ENCODE results near the gene NOS1AP.
"Not testable (repeated sequence)": the region's sequence is repeated elsewhere in the genome, so short reads cannot be mapped to it uniquely, and the experiment has no call there.

The NOS1AP gene

DNA sequence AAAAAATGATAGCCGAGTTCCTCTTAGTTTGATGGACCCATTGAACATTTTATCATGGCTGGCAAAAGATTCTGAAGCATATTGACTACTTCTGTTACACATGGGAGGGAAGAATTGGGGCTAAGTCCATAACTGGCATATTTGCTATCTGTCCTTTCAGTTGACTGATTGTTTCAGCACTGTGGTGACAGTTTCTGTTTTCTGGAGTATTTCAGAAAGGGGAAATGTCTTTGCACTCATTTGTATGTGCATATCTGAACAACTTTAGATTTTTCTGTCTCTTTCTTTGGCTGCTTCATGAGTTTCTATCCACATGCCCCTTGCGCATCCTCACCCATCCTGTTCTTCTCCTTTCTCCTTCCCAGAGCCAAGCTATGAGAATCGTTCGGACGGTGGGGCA lies 274.0 kb downstream of the NOS1AP start:
- no peak for DNase-seq

DNA sequence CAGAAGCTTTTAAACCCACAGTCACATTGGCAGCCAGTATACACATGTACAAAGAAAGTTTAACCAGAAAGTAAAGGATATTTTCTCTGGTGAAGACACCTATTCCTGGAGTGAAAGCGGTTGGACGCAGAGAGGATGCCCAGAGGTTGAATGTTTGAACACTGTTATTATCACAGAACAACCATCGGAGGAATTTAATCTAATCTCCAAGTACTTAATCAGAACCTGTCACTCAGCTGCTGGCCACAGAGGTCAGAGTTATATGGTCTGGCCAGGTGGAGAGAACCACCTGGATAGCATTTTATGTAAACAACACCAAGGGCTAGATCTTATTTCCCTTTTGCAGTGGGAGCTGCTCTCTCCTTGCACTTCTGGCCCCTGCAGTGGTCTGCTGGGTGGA lies 277.8 kb downstream of the NOS1AP start:
- DNase-seq: no peak

DNA sequence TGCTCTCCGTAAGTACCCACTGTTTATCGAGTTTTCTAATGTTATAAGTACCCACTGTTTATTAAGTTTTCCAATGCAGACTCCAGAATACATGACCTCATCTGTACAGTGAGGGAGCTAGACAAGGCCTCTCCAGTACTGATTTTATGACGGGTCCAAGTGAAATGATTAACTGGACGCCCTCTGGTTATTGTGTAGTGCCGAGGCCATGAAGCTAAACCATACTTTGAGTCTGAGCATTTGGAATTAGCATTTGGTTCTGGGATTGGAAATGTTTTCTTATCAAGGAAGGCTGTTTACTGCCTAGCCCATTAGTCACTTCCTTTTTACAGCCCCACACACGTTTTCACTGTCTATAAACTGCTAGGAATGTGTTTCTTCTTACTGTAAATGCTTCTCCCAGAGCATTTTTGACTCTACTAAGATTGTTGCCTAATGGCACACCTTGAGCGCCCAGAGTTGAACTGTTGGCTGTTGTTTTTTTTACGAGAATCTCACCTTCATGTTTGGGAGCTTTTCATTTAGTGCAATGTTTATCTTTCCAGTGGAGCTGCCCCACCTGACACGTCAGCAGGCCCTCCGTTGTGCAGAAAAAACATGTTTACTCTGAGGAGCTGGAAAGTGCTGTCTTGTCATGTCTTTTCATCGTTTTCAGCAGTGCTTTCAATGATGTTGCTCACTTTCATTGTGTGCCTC lies 280.3 kb downstream of the NOS1AP start:
- DNase-seq: peak; percentile 70

DNA sequence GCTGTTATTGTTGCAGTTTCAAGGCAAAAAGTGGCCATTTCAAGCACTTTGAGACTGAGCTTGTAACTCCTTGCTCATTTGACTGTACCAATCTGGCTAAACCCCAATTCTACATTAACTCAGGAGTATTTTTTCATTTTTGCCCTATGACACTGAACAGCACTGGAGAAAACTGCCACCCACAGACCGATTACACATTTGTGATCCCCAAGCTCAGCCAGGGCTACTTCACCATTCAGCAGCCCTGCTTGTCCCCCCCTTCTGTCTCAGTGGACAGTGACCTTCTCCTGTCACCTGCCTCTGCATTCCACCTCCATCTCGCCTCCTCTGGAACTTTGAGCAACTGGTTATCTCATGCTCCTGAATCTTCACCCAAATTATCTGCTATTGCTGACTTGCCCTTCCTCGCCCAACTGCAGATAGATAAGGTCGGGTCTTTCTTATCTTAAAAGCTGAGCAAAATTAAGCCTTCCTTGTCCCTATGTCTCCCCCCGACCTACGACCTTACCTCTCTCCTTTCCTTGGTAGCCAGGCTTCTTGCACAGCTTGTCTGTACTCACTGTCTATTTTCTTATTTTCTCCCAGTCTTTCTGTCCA lies 281.9 kb downstream of the NOS1AP start:
- DNase-seq: no peak

DNA sequence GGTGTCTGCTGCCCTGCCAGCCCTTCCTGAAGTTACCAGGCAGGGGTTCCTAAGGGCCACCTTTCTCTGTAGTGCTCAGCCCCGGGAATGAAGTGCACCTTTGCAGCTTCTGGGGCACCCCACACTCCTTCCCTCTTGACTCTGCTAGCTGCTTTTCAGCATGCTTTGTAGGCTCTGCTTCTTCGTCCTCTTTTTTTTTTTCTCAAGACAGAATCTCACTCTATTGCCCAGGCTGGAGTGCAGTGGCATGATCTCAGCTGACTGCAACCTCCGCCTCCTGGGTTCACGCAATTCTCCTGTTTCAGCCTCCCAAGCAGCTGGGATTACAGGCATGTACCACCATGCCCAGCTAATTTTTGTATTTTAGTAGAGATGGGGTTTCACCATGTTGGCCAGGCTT lies 282.4 kb downstream of the NOS1AP start:
- not testable (repeated sequence) for DNase-seq

DNA sequence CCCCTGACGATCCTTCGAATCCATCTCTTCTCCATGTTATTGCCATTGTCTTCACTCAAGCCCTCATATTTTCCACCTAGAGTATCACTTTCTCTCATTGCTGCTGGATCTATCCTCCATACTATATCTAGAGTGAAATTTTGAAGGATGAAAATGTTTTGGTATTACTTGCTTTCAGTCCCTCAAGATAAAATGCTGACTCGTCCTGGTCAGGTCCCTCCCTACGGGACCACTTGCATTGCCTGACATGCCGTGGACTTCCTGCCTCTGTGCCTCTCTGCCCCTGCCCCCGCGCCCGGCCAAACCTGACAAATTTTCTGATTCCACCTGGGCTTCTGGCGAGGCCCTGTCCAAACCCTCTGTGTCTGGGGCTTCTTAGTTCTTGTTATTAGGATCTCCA lies 283.6 kb downstream of the NOS1AP start:
- no peak for DNase-seq

DNA sequence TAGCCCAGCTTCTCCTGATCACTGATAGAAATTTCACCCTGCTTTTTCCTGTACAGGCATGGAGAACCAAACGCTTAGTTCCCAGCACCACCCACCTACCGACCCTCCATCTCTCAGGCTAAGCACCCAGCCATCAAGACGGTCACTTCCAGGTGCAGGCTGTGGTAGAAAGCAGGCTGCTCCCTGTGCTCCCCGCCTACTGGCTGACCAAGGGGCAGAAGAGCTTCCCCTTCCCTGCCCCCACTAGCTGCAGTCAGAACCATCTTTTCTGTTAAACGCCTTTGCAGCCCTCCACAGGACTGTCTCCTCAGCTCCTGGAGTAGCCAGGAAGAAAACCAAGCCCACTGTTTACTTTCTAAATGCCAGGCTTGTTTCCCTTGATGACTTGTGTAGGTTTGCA lies 284.2 kb downstream of the NOS1AP start:
- no peak for DNase-seq

DNA sequence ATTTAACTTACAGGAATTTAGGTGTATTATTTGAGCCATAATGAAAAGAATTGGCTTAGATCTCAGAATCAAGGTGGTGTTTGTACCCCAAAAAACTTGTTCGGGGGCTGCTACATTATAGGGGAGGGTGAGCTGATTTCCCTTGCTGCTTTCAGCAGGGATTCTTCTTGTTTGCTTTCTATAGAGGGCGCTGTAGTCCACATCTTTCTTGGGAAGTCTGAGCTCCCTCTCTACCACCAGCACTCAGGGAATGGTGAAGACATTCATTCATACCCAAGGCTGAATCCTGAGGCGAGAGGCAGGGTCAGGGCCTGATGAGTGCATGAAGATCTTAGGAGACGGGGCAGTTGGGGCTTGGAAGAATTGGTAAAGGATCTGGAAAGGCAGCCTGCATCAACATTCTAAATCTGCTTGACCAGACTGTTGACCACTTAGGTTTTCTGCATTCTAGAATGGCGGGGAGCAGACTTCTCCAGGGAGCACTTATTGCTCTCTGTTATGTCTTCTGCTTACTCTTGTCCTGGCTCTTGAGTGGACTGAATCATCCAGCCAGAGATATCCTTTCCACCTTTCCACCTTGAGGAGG lies 288.3 kb downstream of the NOS1AP start:
- DNase-seq: peak; percentile 17

DNA sequence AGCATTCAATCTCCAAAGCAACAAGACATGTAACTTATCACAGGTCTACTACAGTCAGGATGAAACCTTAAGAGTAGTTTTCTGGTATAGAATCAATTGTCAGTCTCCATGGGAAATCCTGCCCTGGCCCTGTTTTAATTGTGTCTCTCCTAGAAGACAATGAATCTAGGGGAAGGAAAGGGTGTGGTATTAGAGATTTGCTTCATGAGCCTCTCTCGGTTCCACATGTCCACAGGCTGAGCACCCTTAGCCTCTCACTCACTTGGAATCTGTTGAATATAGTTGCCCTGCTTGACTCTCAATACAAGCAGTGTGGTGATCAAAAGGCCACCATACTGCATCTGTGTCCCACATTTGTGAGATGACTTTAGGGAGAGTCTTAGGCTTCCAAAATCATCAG lies 289.4 kb downstream of the NOS1AP start:
- no peak for DNase-seq

DNA sequence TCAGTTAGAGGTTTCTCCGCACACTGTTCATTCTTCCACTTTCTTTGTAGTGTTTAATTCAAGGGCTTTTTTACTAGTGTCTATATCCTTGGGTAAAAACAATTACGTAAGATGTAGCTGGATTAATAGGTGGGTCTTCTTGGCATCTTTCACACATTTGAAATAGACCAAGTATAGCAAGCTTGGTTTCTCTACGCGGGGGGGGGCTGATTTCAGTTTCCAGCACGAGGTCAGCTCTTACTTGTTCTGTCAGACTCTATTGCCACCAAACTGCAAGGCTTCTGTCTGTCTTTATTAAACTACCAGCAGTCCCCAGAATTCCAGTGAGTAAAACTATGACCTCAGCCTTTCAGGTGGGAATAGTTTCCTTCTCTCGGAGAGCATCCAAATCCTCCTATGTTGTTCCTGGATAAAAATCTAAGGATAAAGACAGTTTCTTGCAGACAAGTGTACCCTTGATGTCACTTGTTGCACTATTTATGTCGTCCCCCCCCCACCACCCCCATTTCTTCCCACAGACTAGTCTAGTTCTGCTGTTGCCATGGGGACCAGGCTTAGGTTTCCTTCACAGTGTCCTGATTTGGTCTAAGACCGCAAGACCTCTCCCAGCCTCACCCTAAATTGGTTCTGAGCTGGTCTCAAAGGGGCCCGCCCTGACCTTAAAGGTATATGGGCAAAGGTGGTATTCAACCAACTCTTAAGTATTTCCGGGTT lies 290.2 kb downstream of the NOS1AP start:
- DNase-seq: no peak

DNA sequence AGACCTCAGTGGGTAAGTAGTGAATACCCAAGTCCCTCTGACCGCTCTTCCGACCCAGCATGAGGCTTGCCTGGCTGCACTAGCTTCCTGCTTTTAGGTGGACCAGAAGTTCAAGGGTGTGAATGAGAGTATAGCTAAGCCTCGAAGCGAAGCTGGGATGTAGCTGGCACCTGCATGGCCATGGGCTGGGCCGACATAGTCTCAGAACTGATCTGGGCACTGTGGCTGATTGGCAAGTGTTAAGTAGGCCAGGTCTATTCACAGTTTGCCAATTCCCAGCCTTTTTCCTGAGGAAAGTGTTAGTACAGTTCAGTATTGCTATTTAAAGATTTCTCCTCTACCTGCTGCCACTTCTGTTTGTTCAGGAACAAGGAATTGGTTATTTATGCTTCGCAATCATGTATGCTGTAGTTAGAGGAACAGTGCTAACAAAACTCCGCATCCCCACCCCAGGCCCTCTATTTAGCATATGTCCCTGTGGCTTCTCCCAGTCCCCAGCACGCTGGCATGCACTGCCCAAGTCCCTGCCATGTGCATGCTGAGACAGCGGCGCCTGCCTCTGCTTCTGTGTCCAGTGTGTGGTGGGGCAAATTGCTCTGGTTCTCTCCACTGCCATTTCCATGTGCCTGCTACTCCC lies 290.9 kb downstream of the NOS1AP start:
- DNase-seq: no peak

DNA sequence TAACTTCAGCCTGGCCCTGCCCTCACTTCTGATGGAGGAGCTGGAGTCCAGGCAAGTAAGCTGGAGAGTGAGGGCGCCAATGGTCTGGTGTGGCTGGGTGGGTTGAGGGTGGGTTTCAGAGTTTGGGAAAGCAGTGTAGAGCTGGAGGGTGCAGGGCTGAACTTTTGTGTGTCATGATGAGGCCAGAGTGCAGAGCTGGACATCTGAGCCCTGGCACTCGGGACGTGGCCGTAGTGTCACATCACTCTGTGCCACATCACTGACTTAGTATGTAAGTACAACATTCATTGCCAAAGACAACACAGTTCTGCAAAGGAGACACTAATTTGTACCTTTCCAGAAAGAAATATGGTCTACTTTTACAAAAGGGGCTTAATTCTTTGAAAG lies 291.4 kb downstream of the NOS1AP start:
- no peak for DNase-seq

DNA sequence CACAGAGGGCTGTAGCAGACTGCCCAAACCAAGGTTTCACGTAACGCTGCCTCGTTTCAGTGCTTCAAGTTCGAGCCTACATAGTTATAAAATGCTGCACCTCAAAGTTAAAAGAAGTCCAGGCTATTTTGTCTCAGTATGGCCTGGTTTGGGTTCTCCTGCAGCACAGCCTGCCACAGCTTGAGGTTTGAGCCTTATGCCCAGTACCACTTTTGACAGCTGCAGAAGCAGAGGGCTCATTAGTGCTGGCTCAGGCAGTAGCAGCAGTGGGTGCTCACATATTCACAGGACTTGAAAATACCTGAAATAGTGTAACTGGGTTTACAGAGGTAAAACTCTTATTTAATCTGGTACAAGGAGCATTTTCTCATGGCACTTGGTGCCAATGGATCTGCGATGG lies 291.9 kb downstream of the NOS1AP start:
- no peak for DNase-seq

DNA sequence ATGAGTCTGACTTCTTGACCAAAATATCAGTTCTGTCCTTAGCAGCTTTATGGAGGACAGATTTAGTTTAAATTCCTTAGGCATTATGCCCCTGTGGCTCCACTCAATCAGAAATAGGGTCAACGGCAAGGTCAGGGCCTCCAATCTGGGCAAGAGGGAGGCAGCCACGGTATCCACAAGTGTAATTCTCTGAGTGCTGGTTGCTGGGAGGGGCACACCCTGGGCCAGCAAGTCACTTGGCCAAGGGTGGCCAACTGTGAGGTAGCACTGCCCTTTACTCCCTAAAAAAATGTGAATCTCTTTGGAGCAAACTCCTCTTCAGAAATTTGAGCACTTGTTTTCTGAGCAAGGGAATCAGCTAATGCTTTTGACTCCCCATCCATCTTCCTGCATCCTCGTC lies 294.3 kb downstream of the NOS1AP start:
- no peak for DNase-seq

DNA sequence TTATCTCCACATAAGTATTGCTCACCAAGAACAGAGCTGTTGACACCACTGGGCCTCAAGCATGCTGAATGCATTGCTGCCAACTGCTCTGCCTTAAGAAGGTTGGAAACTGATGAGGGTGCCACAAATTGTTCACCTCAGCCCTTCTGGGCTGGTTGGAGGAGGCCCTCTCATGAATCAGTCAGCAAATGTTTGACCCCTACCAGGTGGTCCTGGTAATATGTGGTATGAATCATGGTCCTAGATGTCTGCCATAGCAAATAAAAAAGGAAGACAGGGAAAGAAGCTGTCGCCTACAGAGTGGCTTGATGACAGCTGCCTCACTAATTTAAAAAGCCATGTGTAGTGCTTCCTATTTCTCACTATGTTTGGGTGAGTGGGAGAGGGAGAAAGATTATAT lies 295.0 kb downstream of the NOS1AP start:
- DNase-seq: no peak

DNA sequence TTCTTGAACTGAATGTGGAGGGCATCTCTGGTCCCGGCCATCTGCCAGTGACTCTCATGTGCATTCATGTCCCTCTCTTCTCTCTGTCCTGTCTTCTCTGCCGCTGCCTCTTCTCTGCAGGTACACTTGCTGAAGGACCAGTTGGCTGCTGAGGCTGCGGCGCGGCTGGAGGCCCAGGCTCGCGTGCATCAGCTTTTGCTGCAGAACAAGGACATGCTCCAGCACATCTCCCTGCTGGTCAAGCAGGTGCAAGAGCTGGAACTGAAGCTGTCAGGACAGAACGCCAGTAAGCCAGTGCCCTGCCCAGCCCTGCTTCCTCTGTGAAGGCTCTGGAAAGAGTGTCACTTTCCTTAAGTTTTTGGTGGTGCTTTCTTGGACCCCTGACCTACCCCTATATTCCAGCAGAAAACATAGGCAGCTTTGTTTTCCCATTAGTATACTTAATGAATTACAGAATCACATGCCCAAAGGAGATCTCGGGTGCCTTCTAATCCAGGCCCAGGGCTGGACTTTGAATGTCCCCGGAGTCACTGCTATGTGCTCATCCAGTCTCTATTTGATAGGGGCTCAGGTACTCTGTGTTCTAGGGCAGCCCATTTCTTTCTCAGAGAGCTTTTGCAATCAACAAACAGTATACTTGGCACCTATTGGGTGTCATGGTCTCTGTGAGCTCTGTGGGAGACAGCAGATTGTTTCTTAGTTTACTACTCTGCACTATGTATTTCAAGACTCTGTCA lies 296.0 kb downstream of the NOS1AP start:
- no peak for DNase-seq

DNA sequence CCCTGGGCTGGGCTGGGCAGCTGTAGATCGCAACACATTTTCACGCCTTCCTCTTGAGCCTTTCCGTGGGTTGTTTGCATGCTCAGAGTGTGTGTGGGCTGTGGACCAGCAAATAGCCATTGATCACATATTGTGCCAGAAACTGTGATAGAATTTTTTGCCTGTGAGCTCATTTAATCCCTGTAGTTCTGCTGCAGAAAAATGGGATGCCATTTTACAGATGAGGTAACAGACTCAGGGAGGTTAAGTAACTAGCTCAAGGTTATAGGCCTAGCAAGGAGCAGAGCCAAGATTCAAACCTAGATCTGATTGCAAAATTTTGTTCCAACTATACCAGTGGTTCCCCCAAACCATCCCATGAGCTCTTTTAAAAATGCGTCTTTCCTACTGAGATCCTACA lies 296.7 kb downstream of the NOS1AP start:
- DNase-seq: no peak

DNA sequence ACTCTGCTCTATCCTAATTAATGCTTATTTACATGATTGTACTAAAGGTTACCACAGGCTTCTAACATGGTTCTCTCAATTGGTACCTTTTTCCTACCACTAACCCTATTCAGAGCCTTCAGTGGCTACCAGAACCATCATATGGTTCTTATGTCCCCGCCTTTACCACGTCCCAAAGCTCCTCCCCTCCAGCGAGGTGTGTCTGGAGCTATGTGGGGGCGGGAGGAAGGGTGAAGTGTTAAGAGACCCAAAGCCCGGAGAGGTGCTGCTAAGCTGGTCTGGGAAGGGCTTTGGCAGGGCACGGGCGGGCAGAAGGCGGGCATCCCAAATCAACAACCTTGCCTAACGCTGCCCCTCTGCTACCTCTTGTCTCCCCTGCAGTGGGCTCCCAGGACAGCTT lies 297.2 kb downstream of the NOS1AP start:
- DNase-seq: no peak

DNA sequence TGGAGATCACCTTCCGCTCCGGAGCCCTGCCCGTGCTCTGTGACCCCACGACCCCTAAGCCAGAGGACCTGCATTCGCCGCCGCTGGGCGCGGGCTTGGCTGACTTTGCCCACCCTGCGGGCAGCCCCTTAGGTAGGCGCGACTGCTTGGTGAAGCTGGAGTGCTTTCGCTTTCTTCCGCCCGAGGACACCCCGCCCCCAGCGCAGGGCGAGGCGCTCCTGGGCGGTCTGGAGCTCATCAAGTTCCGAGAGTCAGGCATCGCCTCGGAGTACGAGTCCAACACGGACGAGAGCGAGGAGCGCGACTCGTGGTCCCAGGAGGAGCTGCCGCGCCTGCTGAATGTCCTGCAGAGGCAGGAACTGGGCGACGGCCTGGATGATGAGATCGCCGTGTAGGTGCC lies 297.6 kb downstream of the NOS1AP start:
- no peak for DNase-seq

DNA sequence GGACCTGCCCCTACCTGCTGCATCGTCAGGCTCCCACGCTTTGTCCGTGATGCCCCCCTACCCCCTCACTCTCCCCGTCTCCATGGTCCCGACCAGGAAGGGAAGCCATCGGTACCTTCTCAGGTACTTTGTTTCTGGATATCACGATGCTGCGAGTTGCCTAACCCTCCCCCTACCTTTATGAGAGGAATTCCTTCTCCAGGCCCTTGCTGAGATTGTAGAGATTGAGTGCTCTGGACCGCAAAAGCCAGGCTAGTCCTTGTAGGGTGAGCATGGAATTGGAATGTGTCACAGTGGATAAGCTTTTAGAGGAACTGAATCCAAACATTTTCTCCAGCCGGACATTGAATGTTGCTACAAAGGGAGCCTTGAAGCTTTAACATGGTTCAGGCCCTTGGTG lies 298.3 kb downstream of the NOS1AP start:
- DNase-seq: no peak

DNA sequence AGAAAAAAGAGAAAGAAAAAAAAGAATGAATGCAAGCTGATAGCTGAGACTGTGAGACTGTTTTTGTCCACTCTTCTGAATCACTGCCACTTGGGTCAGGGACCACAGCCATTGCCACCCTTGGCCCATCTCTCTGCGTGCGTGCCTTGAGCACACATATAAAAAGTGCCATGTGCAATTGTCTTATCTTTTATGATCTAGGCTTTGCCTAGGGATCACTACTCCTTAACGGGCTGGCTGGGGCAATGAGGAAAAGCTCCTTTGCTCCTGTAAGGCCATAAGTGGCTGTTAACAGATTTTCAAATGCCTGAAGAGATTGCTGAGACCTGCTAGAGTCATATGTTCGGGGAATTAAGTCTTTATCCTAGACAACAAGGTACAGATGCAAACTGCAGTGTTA lies 299.0 kb downstream of the NOS1AP start:
- no peak for DNase-seq

DNA sequence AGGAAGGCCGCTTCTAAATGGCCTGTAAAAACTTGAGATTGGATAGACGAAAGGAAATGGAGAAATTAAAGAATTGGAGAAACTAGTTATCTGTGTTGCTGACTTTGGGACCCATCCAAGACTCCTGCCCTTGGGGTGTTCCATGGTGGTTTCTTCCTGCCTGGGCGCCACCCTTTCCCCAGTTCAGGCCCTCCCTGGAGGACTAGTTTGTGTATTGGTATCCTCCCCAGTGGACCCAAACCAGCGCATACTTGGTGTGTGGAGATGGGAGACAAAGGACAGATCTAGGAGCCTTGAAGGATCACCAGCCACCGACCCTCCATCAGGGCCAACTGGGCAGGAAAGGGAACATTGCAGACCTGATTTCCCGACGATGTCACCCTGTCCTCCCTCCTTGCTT lies 300.1 kb downstream of the NOS1AP start:
- DNase-seq: no peak

DNA sequence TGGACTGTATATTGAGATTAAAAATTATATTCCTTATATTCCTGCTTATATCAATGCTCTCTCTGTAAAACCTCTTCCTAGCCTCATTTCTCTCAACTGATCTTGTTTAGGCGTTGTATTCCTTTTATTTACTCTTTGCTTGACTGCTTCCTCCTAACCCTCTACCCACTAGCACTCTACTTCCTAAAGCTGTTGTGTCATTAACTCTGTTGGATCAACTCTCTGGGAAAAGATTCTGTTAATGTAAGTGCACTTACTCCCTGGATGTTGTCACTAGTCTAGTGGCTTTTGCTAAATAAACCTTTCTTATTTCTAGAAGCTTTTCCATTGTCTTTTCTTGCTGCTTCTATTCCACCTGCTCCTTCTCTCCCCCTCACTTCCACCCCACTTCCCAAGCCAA lies 300.7 kb downstream of the NOS1AP start:
- no peak for DNase-seq

All from fibroblast of skin of abdomen (primary cell).